Measurements from ENCODE around the gene AKR1B1. TPM values are rescaled to one million over a fixed set of nuclear protein-coding genes. Genes with fewer than 3 reads are reported as not detected.

AKR1B1 gene
- total RNA-seq, 1 experiment from 2014 or later = 166 TPM

DNA sequence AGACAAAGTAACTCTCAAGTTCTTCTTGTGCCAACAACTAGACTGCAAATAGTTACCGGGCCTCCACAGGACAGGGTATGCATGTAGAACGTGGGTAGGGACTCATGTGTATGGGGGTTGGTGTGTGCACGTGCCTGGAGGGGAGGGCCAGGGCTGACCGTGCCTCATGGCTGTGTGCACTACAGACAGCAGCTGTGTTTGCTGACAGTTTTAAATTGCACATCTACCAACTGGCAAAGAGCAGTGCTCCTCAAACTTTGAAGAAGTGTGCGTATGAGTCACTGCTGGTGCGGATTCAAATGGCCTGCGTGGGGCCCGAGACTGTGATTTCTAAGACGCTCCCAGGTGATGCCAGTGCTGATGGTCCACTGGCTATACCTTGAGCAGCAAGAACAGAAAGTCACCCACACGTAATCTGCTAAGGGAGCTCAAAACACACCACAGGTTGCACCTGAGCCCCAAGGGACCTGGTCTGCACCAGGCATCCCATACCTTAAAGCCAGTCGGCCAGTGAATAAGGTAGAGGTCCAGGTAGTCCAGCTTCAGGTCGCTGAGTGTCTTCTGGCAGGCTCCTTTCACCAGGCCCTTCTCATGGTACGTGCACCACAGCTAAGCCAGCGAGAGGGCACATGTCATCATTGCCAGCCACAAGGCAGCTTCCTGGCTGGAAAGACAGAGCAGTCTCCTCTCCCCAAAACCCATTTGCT is 8.5 kb downstream of the AKR1B1 start:
- H3K56ac ChIP-seq (ENCODE audit: insufficient read length, low read depth, low read length) = no peak overlapping the region
- no CpG with 5 or more reads among the region's 14 CpGs for WGBS (ENCODE audit: extremely low coverage, insufficient read length, low lambda C conversion rate)
- no peak overlapping the region for H2BK5ac ChIP-seq (ENCODE audit: insufficient read length, low read length)
- no peak overlapping the region for H3T11ph ChIP-seq (ENCODE audit: low read length)
- no peak overlapping the region for H3K9ac ChIP-seq (ENCODE audit: extremely low read depth, insufficient read length, low read length)
- no peaks in the 10 kb centered on the region for H4K20me1 ChIP-seq (ENCODE audit: control insufficient read depth, insufficient read depth, insufficient read length)
- no peak overlapping the region for H3K27ac Mint-ChIP-seq
- no peaks in the 10 kb centered on the region for H3K27me3 Mint-ChIP-seq (ENCODE audit: low read depth)
- peaks cover 9% of the 10 kb centered on the region for H3K79me1 ChIP-seq (ENCODE audit: insufficient read depth, low read depth, low read length, poor library complexity, severe bottlenecking)
- no peak overlapping the region for H2AFZ ChIP-seq (ENCODE audit: low read length)
- H3K4me1 ChIP-seq (ENCODE audit: insufficient read depth, low read length) = no peaks in the 10 kb centered on the region
- no peak for DNase-seq
- no peak overlapping the region for H2BK120ac ChIP-seq (ENCODE audit: low read depth, low read length, poor library complexity, severe bottlenecking)
- no peak for TF ChIP-seq CTCF (conservative IDR thresholded peaks at IDR 0.05)
- no peaks in the 10 kb centered on the region for H3K9me3 Mint-ChIP-seq
- H3K4ac ChIP-seq (ENCODE audit: low read depth, low read length) = no peak overlapping the region
- no peak overlapping the region for H2BK12ac ChIP-seq (ENCODE audit: insufficient read length, low read depth, low read length)
- no peaks in the 10 kb centered on the region for H3K9me3 ChIP-seq (ENCODE audit: control insufficient read depth, low read depth, low read length)
- H3K23me2 ChIP-seq (ENCODE audit: insufficient read length, low read depth, low read length, poor library complexity, severe bottlenecking) = no peaks in the 10 kb centered on the region
- H3K4me2 ChIP-seq (ENCODE audit: insufficient read depth, insufficient read length, low read length) = no peak overlapping the region
- no peak overlapping the region for H3K23ac ChIP-seq (ENCODE audit: insufficient read length, low read depth, low read length)
- H3K4me1 Mint-ChIP-seq = no peaks in the 10 kb centered on the region
- no peak overlapping the region for H3K18ac ChIP-seq (ENCODE audit: insufficient read length, low read depth, low read length)
- H3K27me3 ChIP-seq (ENCODE audit: insufficient read depth, low read length) = no peaks in the 10 kb centered on the region
- H2AK5ac ChIP-seq (ENCODE audit: insufficient read length, low read length) = no peak overlapping the region
- peaks cover 5% of the 10 kb centered on the region; the same call in 1 of the 2 replicates for H3K79me2 ChIP-seq (ENCODE audit: insufficient read depth, low read length)
- no peak overlapping the region for H4K5ac ChIP-seq (ENCODE audit: insufficient read length, low read depth, low read length)
- no peak overlapping the region for H3K4me3 Mint-ChIP-seq
- no peak overlapping the region for H4K91ac ChIP-seq (ENCODE audit: insufficient read length, low read depth, low read length)
- H2BK15ac ChIP-seq (ENCODE audit: low read depth, low read length) = no peak overlapping the region
- no peak overlapping the region for H2BK20ac ChIP-seq (ENCODE audit: low read depth, low read length, poor library complexity, severe bottlenecking)
- H3K36me3 Mint-ChIP-seq (ENCODE audit: insufficient read depth in 1 of 3, low read depth in 3 of 3) = peaks cover 37 to 77% (median 66%) of the 10 kb centered on the region in 3 experiments
- H3K27ac ChIP-seq (ENCODE audit: insufficient read length, low read depth, low read length) = no peak overlapping the region
- H3K14ac ChIP-seq (ENCODE audit: insufficient read depth, low read length) = no peak overlapping the region
- no peak overlapping the region for H4K8ac ChIP-seq (replicated peaks; ENCODE audit: insufficient read length, low read depth, low read length)

Data from H9 (cell line).